ENCODE measurements around the gene COL8A2. TPM values are rescaled to one million over a fixed set of nuclear protein-coding genes. Genes with fewer than 3 reads are reported as not detected.
A peak's percentile ranks its signal among the peaks of the same experiment; 100 is the strongest.

COL8A2 gene
- total RNA-seq, 6 experiments from 2014 or later: 0.18 to 0.74 (median 0.52) TPM

DNA sequence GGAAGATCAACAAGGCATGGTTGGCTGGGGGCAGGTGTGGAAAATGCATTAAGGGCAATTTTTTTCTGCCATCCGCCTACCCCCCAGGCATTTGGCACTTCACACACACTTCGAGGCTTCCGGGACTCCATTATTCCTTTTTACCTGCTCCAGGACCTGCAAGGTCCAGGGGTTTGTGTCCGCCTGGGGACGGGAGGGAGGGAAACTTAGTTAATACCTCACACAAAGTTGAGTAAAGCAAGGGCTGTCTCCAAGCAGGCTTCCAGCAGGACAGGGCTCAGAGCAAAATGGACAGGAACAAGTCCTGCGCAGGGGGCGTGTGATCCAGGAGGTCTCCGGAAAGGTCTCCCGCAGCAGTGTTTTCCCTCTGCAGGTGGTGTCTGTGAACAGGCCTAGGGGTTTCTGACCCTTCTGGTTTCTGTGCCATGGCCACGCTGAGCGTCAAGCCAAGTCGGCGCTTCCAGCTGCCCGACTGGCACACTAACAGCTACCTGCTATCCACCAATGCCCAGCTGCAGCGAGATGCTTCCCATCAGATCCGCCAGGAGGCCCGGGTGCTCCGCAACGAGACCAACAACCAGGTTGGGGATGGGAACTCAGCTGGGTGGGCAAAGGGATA, 40.4 kb downstream of the COL8A2 start:
- 20% methylated on average over 9 of the region's 19 CpGs for WGBS (ENCODE audit: insufficient coverage, low coverage, low lambda C conversion rate, missing lambda C conversion rate)
- DNase-seq: no peak
- no peaks in the 10 kb centered on the region for H3K9me3 ChIP-seq
- no peaks in the 10 kb centered on the region for H3K36me3 ChIP-seq
- peak overlapping the region; percentile 18 to 35 (median 18) for H3K4me3 ChIP-seq
- intact Hi-C loops (cut with DNase I): loop anchor here in 1 of 2 donors (5.0 kb wide), 1 partner anchor 202 kb away; the partner anchor contains the start of gene AGO1
- H3K27me3 ChIP-seq: no peaks in the 10 kb centered on the region
- H3K27ac ChIP-seq: no peak overlapping the region
- ATAC-seq: no peak
- no peak for TF ChIP-seq POLR2A (IDR thresholded peaks at IDR 0.05)
- TF ChIP-seq, protein P1, sequence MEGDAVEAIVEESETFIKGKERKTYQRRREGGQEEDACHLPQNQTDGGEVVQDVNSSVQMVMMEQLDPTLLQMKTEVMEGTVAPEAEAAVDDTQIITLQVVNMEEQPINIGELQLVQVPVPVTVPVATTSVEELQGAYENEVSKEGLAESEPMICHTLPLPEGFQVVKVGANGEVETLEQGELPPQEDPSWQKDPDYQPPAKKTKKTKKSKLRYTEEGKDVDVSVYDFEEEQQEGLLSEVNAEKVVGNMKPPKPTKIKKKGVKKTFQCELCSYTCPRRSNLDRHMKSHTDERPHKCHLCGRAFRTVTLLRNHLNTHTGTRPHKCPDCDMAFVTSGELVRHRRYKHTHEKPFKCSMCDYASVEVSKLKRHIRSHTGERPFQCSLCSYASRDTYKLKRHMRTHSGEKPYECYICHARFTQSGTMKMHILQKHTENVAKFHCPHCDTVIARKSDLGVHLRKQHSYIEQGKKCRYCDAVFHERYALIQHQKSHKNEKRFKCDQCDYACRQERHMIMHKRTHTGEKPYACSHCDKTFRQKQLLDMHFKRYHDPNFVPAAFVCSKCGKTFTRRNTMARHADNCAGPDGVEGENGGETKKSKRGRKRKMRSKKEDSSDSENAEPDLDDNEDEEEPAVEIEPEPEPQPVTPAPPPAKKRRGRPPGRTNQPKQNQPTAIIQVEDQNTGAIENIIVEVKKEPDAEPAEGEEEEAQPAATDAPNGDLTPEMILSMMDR (IDR thresholded peaks at IDR 0.05): no peak
- H3K4me1 ChIP-seq: peaks cover 0 to 8% (median 0%) of the 10 kb centered on the region in 4 donors

DNA sequence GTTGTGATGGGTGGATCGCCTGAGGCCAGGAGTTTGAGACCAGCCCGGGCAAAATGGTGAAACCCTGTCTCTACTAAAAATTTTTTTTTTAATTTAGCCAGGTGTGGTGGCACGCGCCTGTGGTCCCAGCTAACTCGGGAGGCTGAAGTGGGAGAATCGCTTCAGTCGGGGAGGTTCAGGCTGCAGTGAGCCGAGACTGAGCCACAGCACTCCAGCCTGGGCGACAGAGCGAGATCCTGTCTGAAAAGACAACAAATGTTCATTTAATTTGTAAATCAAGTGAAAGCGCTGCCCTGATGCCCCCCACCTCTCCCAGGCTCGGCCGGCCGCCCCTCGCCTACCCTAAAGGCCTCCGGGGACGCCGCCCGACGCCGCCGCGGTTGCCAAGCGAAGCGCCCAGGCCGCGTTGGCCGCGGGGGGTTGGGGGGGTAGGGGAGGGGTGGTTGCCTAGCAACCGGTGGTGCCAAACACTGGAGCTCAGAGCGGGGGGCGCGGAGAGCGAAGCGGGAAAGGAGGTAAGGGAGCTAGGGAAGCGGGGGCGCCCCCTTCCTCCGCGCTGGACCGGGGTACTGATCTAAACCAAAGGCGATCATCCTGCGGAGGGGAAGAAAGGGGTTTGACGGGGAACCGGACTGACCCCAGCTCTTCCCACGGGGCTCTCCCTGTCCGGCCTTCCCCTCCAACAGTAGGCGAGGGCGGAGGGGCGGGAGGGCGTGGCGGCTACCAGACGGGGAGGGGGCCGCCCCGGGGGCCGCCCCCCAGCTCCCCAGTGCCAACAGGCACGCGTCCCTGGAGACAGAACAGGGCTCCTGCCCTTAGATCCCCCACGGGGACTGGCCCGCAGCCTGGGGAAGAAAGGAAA, 41.2 kb downstream of the COL8A2 start, which contains the start of gene TEKT2:
TSS of gene TEKT2 (plus strand) at position 460 of the 862 bp plus-strand sequence. CDS start 828 bp downstream, outside the sequence.
- intact Hi-C loops (cut with DNase I): no loop called here
- Histone ChIP-seq H3K4me1 (peaks cover 0 to 4% (median 0%) of the 10 kb centered on the region in 4 donors), H3K27ac (no peak within 1 kb of the TSS), H3K27me3 (no peaks in the 10 kb centered on the region), H3K9me3 (no peaks in the 10 kb centered on the region), H3K36me3 (no peaks in the 10 kb centered on the region), H3K4me3 (peak within 1 kb of the TSS; percentile 18 to 35 (median 18))
- no peak for TF ChIP-seq POLR2A (IDR thresholded peaks at IDR 0.05)
- TF ChIP-seq, protein P1 (IDR thresholded peaks at IDR 0.05): no peak
- ATAC-seq (no peak), DNase-seq (peak in 1 of 3 donors; percentile 37)
- WGBS (ENCODE audit: insufficient coverage, low coverage, low lambda C conversion rate, missing lambda C conversion rate): 11% methylated on average over 18 of the region's 59 CpGs

DNA sequence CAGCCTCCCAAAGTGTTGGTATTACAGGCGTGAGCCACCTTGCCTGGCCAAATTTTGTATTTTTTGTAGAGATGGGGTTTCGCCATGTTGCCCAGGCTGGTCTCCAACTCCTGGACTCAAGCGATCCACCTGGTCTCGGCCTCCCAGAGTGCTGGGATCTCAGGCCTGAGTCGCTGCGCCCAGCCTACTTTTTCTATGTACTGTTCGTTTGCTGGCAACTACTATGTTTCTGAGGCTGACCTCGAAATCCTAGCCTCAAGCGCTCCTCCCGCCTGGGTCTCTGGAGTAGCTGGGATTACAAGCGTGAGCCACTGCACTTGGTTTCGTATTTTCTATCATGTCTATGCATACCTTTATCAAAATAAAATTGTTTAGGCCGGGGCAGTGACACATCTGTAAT, 41.8 kb downstream of the COL8A2 start:
- Histone ChIP-seq H3K4me3 (no peak overlapping the region), H3K9me3 (no peaks in the 10 kb centered on the region), H3K36me3 (no peaks in the 10 kb centered on the region), H3K27ac (no peak overlapping the region), H3K4me1 (peaks cover 0 to 4% (median 0%) of the 10 kb centered on the region in 4 donors), H3K27me3 (no peaks in the 10 kb centered on the region)
- 81% methylated on average over 8 of the region's 13 CpGs for WGBS (ENCODE audit: insufficient coverage, low coverage, low lambda C conversion rate, missing lambda C conversion rate)
- DNase-seq: no peak
- TF ChIP-seq, protein P1 (IDR thresholded peaks at IDR 0.05): no peak
- TF ChIP-seq POLR2A (IDR thresholded peaks at IDR 0.05): no peak
- intact Hi-C loops (cut with DNase I): no loop called here
- ATAC-seq: no peak

DNA sequence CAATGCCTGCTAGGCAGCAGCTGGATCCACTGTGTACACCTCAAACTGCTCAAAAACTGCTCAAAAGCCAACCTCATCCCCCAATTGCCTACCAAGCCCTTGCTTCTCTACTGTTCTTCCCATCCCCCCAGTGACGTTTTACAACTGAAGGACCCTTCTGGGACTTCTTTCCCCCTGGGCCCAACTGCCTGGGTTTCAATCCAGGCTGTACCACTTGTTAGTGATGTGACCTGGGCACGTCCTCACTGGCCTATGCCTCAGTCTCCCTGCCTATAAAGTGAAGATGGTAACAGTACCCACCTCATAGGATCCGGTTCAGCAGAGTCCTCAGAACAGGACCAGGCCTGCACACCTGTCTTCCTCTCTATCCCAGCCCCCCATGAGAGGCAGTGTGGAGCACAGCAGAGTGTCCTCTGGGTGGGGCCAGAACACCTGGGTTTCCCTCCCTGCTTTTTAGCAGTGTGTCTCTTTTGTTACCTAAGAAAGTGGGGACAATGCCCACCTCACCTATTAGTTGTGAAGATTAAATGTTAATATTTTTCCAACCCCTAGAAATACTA, 43.0 kb downstream of the COL8A2 start:
- 53% methylated on average over 2 of the region's 3 CpGs for WGBS (ENCODE audit: insufficient coverage, low coverage, low lambda C conversion rate, missing lambda C conversion rate)

More for the DNA sequence above, 43.0 kb downstream of the COL8A2 start:
- H3K27ac ChIP-seq: no peak overlapping the region
- no peaks in the 10 kb centered on the region for H3K27me3 ChIP-seq
- H3K4me3 ChIP-seq: no peak overlapping the region
- H3K4me1 ChIP-seq: peaks cover 0 to 4% (median 0%) of the 10 kb centered on the region in 4 donors
- intact Hi-C loops (cut with DNase I): no loop called here
- H3K9me3 ChIP-seq: no peaks in the 10 kb centered on the region
- ATAC-seq (no peak), DNase-seq (no peak)
- TF ChIP-seq, protein P1 (IDR thresholded peaks at IDR 0.05): no peak
- TF ChIP-seq POLR2A (IDR thresholded peaks at IDR 0.05): no peak
- no peaks in the 10 kb centered on the region for H3K36me3 ChIP-seq

All from right lobe of liver (tissue), 6 donors.